ENCODE measurements around the gene AP1M2.

DNA sequence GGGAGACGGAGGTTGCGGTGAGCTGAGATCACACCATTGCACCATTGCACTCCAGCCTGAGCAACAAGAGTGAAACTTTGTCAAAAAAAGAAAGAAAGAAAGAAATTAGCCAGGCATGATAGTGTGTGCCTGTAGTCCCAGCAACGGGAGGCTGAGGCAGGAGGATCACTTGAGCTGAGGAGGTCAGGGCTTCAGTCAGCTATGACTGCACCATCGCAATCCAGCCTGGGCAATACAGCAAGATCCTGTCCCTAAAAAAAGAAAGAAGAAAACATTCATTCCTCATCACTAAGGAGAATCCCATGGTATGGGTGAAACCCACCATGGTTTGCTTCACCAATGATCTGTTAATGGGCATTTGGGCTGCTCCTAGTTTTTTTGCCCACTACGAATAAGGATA is 13.0 kb upstream of the AP1M2 start:
- TF ChIP-seq, protein P1, sequence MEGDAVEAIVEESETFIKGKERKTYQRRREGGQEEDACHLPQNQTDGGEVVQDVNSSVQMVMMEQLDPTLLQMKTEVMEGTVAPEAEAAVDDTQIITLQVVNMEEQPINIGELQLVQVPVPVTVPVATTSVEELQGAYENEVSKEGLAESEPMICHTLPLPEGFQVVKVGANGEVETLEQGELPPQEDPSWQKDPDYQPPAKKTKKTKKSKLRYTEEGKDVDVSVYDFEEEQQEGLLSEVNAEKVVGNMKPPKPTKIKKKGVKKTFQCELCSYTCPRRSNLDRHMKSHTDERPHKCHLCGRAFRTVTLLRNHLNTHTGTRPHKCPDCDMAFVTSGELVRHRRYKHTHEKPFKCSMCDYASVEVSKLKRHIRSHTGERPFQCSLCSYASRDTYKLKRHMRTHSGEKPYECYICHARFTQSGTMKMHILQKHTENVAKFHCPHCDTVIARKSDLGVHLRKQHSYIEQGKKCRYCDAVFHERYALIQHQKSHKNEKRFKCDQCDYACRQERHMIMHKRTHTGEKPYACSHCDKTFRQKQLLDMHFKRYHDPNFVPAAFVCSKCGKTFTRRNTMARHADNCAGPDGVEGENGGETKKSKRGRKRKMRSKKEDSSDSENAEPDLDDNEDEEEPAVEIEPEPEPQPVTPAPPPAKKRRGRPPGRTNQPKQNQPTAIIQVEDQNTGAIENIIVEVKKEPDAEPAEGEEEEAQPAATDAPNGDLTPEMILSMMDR (IDR thresholded peaks at IDR 0.05) = no peak
- TF ChIP-seq, protein P2, sequence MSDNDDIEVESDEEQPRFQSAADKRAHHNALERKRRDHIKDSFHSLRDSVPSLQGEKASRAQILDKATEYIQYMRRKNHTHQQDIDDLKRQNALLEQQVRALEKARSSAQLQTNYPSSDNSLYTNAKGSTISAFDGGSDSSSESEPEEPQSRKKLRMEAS (CRISPR knock-in tag; IDR thresholded peaks at IDR 0.05) = no peak
- TF ChIP-seq ZNF263 (CRISPR knock-in tag; IDR thresholded peaks at IDR 0.05; ENCODE audit: low read depth) = no peak
- TF ChIP-seq NFE2L1 (CRISPR knock-in tag; IDR thresholded peaks at IDR 0.05) = no peak
- no peak for TF ChIP-seq ELF4 (CRISPR knock-in tag; IDR thresholded peaks at IDR 0.05; ENCODE audit: low read depth)
- no peak for TF ChIP-seq ZNF138 (CRISPR knock-in tag; conservative IDR thresholded peaks at IDR 0.05)
- TF ChIP-seq, protein P3, sequence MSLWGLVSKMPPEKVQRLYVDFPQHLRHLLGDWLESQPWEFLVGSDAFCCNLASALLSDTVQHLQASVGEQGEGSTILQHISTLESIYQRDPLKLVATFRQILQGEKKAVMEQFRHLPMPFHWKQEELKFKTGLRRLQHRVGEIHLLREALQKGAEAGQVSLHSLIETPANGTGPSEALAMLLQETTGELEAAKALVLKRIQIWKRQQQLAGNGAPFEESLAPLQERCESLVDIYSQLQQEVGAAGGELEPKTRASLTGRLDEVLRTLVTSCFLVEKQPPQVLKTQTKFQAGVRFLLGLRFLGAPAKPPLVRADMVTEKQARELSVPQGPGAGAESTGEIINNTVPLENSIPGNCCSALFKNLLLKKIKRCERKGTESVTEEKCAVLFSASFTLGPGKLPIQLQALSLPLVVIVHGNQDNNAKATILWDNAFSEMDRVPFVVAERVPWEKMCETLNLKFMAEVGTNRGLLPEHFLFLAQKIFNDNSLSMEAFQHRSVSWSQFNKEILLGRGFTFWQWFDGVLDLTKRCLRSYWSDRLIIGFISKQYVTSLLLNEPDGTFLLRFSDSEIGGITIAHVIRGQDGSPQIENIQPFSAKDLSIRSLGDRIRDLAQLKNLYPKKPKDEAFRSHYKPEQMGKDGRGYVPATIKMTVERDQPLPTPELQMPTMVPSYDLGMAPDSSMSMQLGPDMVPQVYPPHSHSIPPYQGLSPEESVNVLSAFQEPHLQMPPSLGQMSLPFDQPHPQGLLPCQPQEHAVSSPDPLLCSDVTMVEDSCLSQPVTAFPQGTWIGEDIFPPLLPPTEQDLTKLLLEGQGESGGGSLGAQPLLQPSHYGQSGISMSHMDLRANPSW (CRISPR knock-in tag; conservative IDR thresholded peaks at IDR 0.05; ENCODE audit: low read depth) = no peak

Data from WTC11 (cell line).